Pancreas (tissue), 10 donors: ENCODE data around the gene RAB28. TPM values are rescaled to one million over a fixed set of nuclear protein-coding genes. Genes with fewer than 3 reads are reported as not detected.

ENCODE experiments used
- ATAC-seq, 4 donors: fragments of 200-7000 bp; cut with Tn5 transposase; one replicate each; pipeline versions ENCODE4 v1.8.0 to v1.9.1; 2020; ENCODE audit warnings: mild to moderate bottlenecking in 4 of 4, moderate library complexity in 4 of 4
- DNase-seq, 6 donors: peaks; one replicate each; pipeline ENCODE4 v3.0.0-alpha.2; 2020
- FAIRE-seq: peaks from 2 replicates; lab custom pipeline; 2012; peaks lifted over from hg19 to GRCh38; lab: Jason Lieb, UNC
- H3K27ac ChIP-seq, 4 donors: fragments of 200-600 bp; sonication (generic); 1 replicate in 3 of 4; 2 replicates in 1 of 4; pipeline versions ENCODE4 v1.5.0 to v1.8.0; 2020
- H3K27me3 ChIP-seq, 4 donors: fragments of 200-600 bp; one replicate each; pipeline ENCODE4 v1.8.0; 2021
- H3K36me3 ChIP-seq, 3 donors: fragments of 200-600 bp; sonication (generic) in 1 of 3; one replicate each; pipeline versions ENCODE4 v1.5.0 to v1.8.0; 2020 to 2021
- H3K4me1 ChIP-seq, 3 donors: fragments of 200-600 bp; one replicate each; pipeline ENCODE4 v1.8.0; 2021
- H3K4me3 ChIP-seq, 4 donors: fragments of 200-600 bp; sonication (generic) in 2 of 4; one replicate each; pipeline versions ENCODE4 v1.5.0 to v1.8.0; 2020 to 2021
- H3K9me3 ChIP-seq, 4 donors: fragments of 200-600 bp; one replicate each; pipeline ENCODE4 v1.8.0; 2021
- WGBS, 2 donors: extraction: QIAGEN DNeasy Blood & Tissue Kit; methylation state at CpG; one replicate each; pipeline ENCODE4 v1.1.7; 2013; 5-methylcytosine and 5-hydroxymethylcytosine counted together
- intact Hi-C, 3 donors: fragments of 100-400 bp; cut with DNase I; formaldehyde crosslinking; loops; one replicate each; pipeline versions ENCODE4 v1.11.1 to v1.14.2; 2022
- polyA plus RNA-seq, 2 donors: library from polyadenylated mRNA; stranded (reverse); fragments of 200-250 nt; gene quantifications; one replicate each; pipeline ENCODE4 v1.2.3, GENCODE V29; 2013
- total RNA-seq, 6 donors: library from RNA; stranded (reverse); fragmentation: NEBNext Ultra II Directional in 4 of 6; extraction: Animal tissue kit (Norgen Biotek cat#: 25700) in 4 of 6; gene quantifications; one replicate each; pipeline versions ENCODE4 v1.2.1 to v1.2.4, GENCODE V29; 2021 to 2023
- TF ChIP-seq, protein P1 (sequence below), 4 donors: fragments of 200-600 bp; sonication (generic) in 3 of 4; IDR thresholded peaks; one replicate each; pipeline versions ENCODE4 v1.5.0 to v1.8.0; 2021; ENCODE audit warnings: antibody characterized with exemption in 4 of 4
- donor health status: healthy with polysubstance abuse.
- donor health status: DM: no; HTN: no; CAD: no; lungs with moderate emphysema.
- donor health status: DM: no; HTN: no; CAD: no.
- donor health status: control.
- donor health status: control.
- donor health status: Bipolar disorder and iron deficiency.
- donor health status: DM: yes; HTN: yes; CAD: no.
- donor health status: DM: no; HTN: no; CAD: no.
- donor health status: DM: no; HTN: no; CAD: no.
- donor health status: DM: yes; HTN: yes; CAD: no.

RAB28 gene
- total and polyA plus RNA-seq, 8 donors, result 2.9 to 10.5 (median 5.4) TPM

DNA sequence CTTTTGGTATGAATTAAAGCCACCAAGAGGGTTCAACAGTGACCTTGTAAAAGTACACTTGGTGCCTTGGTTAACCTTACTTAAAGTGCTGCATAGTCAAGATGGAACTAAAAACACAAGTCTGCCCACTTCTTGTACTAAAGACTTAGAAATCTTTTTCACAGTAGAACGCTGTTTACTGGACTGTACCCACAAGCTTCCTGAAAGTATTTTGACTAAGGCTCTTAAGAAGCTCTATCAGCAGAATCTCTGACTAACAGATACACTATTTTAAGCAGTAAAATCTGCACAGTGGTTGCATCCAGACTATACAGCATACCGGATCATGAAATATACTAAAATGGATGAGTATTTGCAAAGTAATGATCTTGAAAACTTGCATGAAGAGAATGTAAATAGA lies 7.2 kb downstream of the RAB28 start:
- intact Hi-C loops, result no loop called here
- H3K4me1 ChIP-seq, result peaks cover 0 to 1% (median 0%) of the 10 kb centered on the region in 3 donors
- ATAC-seq, result peak in 1 of 4 donors; percentile 27

DNA sequence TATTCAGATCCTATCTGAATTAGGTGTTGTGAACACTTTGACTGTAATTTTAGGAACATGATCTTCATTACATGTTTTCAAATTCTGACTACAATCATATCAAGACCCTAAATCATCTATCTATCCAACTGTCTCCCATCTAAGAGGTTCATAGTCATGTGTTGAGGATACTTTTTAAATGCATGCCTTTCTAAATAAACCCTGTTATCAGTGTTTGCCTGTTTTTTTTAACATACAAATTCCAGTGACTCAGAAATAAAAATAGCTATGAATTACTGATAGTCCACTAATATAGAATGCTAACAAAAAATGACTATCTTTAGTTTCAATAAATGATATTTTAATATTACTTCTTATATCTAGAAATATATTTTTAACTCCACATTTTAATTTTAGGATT lies 8.0 kb downstream of the RAB28 start:
- Histone ChIP-seq H3K4me1 (no peaks in the 10 kb centered on the region), H3K4me3 (no peak overlapping the region), H3K9me3 (no peaks in the 10 kb centered on the region), H3K27ac (no peak overlapping the region), H3K36me3 (no peaks in the 10 kb centered on the region), H3K27me3 (no peaks in the 10 kb centered on the region)
- ATAC-seq, result no peak
- TF ChIP-seq, protein P1, sequence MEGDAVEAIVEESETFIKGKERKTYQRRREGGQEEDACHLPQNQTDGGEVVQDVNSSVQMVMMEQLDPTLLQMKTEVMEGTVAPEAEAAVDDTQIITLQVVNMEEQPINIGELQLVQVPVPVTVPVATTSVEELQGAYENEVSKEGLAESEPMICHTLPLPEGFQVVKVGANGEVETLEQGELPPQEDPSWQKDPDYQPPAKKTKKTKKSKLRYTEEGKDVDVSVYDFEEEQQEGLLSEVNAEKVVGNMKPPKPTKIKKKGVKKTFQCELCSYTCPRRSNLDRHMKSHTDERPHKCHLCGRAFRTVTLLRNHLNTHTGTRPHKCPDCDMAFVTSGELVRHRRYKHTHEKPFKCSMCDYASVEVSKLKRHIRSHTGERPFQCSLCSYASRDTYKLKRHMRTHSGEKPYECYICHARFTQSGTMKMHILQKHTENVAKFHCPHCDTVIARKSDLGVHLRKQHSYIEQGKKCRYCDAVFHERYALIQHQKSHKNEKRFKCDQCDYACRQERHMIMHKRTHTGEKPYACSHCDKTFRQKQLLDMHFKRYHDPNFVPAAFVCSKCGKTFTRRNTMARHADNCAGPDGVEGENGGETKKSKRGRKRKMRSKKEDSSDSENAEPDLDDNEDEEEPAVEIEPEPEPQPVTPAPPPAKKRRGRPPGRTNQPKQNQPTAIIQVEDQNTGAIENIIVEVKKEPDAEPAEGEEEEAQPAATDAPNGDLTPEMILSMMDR (IDR thresholded peaks at IDR 0.05), result no peak
- FAIRE-seq, result peak; percentile 78
- DNase-seq, result no peak
- intact Hi-C loops, result no loop called here

More for the DNA sequence above, 7.2 kb downstream of the RAB28 start:
- H3K27ac ChIP-seq, result no peak overlapping the region
- no peaks in the 10 kb centered on the region for H3K9me3 ChIP-seq
- TF ChIP-seq, protein P1 (IDR thresholded peaks at IDR 0.05), result no peak
- DNase-seq, result no peak
- H3K36me3 ChIP-seq, result no peaks in the 10 kb centered on the region
- 92% methylated on average over 2 of the region's 2 CpGs for WGBS, 2 donors
- H3K27me3 ChIP-seq, result no peaks in the 10 kb centered on the region
- no peak for FAIRE-seq
- no peak overlapping the region for H3K4me3 ChIP-seq

DNA sequence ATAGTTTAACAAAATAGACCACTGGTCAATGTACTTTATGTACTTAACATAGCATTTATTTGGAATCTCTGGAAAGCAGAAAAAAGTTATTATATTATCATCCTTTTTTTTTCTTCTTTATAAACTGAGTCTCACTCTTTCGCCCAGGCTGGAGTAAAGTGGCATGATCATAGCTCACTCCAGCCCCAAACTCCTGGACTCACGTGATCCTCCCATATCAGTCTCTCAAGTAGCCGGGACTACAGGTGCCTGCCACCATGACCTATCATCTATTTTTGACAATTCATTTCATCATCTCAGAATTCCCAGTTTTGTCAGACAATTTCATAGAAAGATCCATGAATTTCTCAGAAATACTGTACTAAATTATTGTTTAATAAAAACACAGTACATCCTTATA lies 12.7 kb downstream of the RAB28 start:
- no peaks in the 10 kb centered on the region for H3K9me3 ChIP-seq
- intact Hi-C loops, result no loop called here
- no peaks in the 10 kb centered on the region for H3K4me1 ChIP-seq
- H3K36me3 ChIP-seq, result no peaks in the 10 kb centered on the region
- no peak overlapping the region for H3K4me3 ChIP-seq
- no peaks in the 10 kb centered on the region for H3K27me3 ChIP-seq
- H3K27ac ChIP-seq, result no peak overlapping the region
- TF ChIP-seq, protein P1 (IDR thresholded peaks at IDR 0.05), result no peak
- FAIRE-seq, result no peak
- no peak for ATAC-seq
- 95 to 99% methylated on average over 3 of the region's 3 CpGs for WGBS, 2 donors
- DNase-seq, result no peak

DNA sequence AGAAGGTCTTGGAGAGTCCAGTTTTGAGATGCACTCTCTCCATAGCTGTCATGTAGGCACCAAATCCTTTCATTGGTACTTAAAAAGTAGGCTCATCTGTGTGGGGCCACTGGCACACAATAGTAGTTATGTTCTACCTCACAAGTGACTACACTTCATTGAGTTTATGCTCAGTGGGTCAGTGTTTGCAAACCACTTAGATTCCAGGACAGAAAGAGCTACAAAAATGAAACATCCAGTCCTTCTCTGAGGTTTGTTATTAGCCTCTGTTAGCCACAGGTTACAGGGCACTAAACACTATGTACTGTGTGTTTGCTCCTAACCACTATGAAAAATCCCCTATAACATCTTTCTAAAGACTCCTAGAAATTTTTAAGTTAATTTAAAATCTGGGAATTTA lies 13.8 kb downstream of the RAB28 start:
- FAIRE-seq (no peak), DNase-seq (no peak), ATAC-seq (no peak)
- H3K27ac ChIP-seq, result no peak overlapping the region
- H3K36me3 ChIP-seq, result no peaks in the 10 kb centered on the region
- H3K4me3 ChIP-seq, result no peak overlapping the region
- no peaks in the 10 kb centered on the region for H3K27me3 ChIP-seq
- intact Hi-C loops, result no loop called here
- TF ChIP-seq, protein P1 (IDR thresholded peaks at IDR 0.05), result no peak
- no peaks in the 10 kb centered on the region for H3K4me1 ChIP-seq
- H3K9me3 ChIP-seq, result no peaks in the 10 kb centered on the region

DNA sequence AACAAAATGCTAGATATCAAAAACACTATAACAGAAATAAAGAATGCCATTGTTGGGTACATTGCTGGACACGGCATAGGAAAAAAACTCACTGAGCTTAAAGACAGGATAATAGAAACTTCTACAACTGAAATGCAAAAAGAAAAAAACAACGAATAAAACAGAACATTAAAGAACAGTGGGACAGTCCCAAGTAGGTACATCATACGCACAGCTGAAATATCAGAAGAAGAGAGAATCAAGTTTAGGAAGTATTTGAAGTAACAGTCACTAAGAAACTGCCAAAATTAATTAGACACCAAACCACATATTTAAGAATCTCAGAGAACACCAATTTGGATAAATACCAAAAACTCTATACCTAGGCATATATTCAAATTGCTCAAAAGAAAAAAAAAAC lies 19.2 kb downstream of the RAB28 start:
- DNase-seq, result no peak
- no peak overlapping the region for H3K4me3 ChIP-seq
- H3K27ac ChIP-seq, result no peak overlapping the region
- 94 to 99% methylated on average over 3 of the region's 3 CpGs for WGBS, 2 donors
- no peaks in the 10 kb centered on the region for H3K4me1 ChIP-seq
- ATAC-seq, result no peak
- TF ChIP-seq, protein P1 (IDR thresholded peaks at IDR 0.05), result no peak
- intact Hi-C loops, result no loop called here
- no peak for FAIRE-seq
- no peaks in the 10 kb centered on the region for H3K27me3 ChIP-seq
- no peaks in the 10 kb centered on the region for H3K9me3 ChIP-seq
- H3K36me3 ChIP-seq, result no peaks in the 10 kb centered on the region
